Peyer's patch (tissue), 4 donors: ENCODE measurements around the gene DNMT1. TPM values are rescaled to one million over a fixed set of nuclear protein-coding genes. Genes with fewer than 3 reads are reported as not detected.
A peak's percentile ranks its signal among the peaks of the same experiment; 100 is the strongest.

Experiments
- DNase-seq, 3 donors: peaks; one replicate each; pipeline ENCODE4 v3.0.0-alpha.2; 2017 to 2019
- H3K27ac ChIP-seq, 4 donors: fragments of 200-600 bp; sonication (generic); one replicate each; pipeline ENCODE4 v1.5.1; 2016 to 2019
- H3K27me3 ChIP-seq, 2 donors: fragments of 200-600 bp; sonication (generic); one replicate each; pipeline ENCODE4 v1.5.1; 2019
- H3K36me3 ChIP-seq, 3 donors: fragments of 200-600 bp; sonication (generic); one replicate each; pipeline ENCODE4 v1.5.1; 2016 to 2019
- H3K4me1 ChIP-seq, 4 donors: fragments of 200-600 bp; sonication (generic); one replicate each; pipeline ENCODE4 v1.5.1; 2016 to 2019
- H3K4me3 ChIP-seq, 4 donors: fragments of 200-600 bp; sonication (generic); 1 replicate in 3 of 4; 2 replicates in 1 of 4; pipeline ENCODE4 v1.5.1; 2016 to 2019; ENCODE audit warnings: mild to moderate bottlenecking in 1 of 4
- H3K9me3 ChIP-seq, 4 donors: fragments of 200-600 bp; sonication (generic); one replicate each; pipeline ENCODE4 v1.5.1; 2016 to 2019; ENCODE audit warnings: mild to moderate bottlenecking in 1 of 4
- POLR2A ChIP-seq, 2 donors: fragments of 450-650 bp; IDR thresholded peaks; one replicate each; pipeline ENCODE4 v1.5.1; 2017; ENCODE audit warnings: antibody characterized with exemption in 2 of 2, mild to moderate bottlenecking in 2 of 2, moderate library complexity in 2 of 2
- total RNA-seq, 4 donors: library from RNA; depleted of rRNA; stranded (reverse); fragments of >200 nt; gene quantifications; one replicate each; pipeline ENCODE4 v1.1.0, GENCODE V29; 2016
- TF ChIP-seq, protein P1 (sequence below), 6 experiments: fragments of 450-650 bp in 4 of 6; fragments of 200-600 bp in 2 of 6; sonication (generic) in 1 of 6; IDR thresholded peaks; one replicate each; pipeline ENCODE4 v1.5.1; 2017 to 2019; ENCODE audit warnings: antibody characterized with exemption in 6 of 6, mild to moderate bottlenecking in 3 of 6, moderate library complexity in 1 of 6

The DNMT1 gene
- total RNA-seq, 4 donors from 2014 or later = 22.1 to 195 (median 41.5) TPM

DNA sequence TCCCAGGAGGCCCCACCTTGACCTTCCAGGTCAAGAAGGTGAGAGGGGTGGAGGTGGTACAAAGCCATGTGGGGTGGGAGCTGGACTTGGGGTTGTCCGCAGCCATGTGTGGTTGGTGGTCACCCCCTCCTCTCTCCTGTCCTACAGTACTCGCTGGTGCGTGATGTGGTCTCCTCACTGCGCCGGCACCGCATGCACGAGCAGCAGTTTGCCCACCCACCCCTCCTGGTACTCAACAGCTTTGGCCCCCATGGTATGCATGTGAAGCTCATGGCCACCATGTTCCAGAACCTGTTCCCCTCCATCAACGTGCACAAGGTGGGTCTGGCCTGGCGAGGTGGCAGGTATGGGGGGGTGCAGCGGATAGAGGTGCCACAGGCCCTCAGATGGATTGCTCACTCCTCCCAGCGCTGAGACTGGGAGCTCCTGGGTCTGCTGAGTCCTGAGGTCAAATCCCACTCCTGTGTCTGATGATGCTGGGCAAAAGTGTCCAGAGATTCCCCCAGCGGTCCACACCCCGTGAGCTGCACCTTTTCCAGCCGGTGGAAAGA lies 86.9 kb downstream of the DNMT1 start:
- Histone ChIP-seq H3K4me1 (peaks cover 0 to 56% (median 26%) of the 10 kb centered on the region in 4 donors), H3K27me3 (no peaks in the 10 kb centered on the region), H3K4me3 (no peak overlapping the region), H3K27ac (peak overlapping the region in 1 of 4 donors; percentile 5), H3K9me3 (no peaks in the 10 kb centered on the region), H3K36me3 (peaks cover 0 to 42% (median 0%) of the 10 kb centered on the region in 3 donors)
- TF ChIP-seq, protein P1, sequence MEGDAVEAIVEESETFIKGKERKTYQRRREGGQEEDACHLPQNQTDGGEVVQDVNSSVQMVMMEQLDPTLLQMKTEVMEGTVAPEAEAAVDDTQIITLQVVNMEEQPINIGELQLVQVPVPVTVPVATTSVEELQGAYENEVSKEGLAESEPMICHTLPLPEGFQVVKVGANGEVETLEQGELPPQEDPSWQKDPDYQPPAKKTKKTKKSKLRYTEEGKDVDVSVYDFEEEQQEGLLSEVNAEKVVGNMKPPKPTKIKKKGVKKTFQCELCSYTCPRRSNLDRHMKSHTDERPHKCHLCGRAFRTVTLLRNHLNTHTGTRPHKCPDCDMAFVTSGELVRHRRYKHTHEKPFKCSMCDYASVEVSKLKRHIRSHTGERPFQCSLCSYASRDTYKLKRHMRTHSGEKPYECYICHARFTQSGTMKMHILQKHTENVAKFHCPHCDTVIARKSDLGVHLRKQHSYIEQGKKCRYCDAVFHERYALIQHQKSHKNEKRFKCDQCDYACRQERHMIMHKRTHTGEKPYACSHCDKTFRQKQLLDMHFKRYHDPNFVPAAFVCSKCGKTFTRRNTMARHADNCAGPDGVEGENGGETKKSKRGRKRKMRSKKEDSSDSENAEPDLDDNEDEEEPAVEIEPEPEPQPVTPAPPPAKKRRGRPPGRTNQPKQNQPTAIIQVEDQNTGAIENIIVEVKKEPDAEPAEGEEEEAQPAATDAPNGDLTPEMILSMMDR (IDR thresholded peaks at IDR 0.05) = no peak
- TF ChIP-seq POLR2A (IDR thresholded peaks at IDR 0.05) = no peak
- no peak for DNase-seq

DNA sequence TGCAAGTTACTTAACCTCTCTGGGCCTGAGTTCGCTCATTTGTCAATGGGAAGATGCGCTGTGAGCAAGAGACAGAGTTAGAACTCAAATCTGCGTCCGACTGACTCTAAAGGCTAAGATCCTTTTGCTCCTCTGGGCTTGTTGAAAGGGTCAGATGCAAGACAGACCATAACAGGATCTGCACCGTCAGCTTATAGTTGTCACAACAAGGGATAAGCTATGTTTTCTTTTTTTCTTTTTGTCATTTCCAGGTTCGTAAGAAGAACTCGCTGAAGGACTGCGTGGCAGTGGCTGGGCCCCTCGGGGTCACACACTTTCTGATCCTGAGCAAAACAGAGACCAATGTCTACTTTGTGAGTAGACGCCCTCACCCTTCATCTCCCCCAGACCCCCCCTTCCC lies 87.5 kb downstream of the DNMT1 start:
- no peaks in the 10 kb centered on the region for H3K27me3 ChIP-seq
- peaks cover 0 to 42% (median 0%) of the 10 kb centered on the region in 3 donors for H3K36me3 ChIP-seq
- H3K27ac ChIP-seq = peak overlapping the region in 1 of 4 donors; percentile 91
- H3K4me3 ChIP-seq = peak overlapping the region; percentile 72 to 86 (median 80)
- H3K9me3 ChIP-seq = no peaks in the 10 kb centered on the region
- TF ChIP-seq, protein P1 (IDR thresholded peaks at IDR 0.05) = no peak
- TF ChIP-seq POLR2A (IDR thresholded peaks at IDR 0.05) = no peak
- peaks cover 0 to 55% (median 24%) of the 10 kb centered on the region in 4 donors for H3K4me1 ChIP-seq
- DNase-seq = no peak

DNA sequence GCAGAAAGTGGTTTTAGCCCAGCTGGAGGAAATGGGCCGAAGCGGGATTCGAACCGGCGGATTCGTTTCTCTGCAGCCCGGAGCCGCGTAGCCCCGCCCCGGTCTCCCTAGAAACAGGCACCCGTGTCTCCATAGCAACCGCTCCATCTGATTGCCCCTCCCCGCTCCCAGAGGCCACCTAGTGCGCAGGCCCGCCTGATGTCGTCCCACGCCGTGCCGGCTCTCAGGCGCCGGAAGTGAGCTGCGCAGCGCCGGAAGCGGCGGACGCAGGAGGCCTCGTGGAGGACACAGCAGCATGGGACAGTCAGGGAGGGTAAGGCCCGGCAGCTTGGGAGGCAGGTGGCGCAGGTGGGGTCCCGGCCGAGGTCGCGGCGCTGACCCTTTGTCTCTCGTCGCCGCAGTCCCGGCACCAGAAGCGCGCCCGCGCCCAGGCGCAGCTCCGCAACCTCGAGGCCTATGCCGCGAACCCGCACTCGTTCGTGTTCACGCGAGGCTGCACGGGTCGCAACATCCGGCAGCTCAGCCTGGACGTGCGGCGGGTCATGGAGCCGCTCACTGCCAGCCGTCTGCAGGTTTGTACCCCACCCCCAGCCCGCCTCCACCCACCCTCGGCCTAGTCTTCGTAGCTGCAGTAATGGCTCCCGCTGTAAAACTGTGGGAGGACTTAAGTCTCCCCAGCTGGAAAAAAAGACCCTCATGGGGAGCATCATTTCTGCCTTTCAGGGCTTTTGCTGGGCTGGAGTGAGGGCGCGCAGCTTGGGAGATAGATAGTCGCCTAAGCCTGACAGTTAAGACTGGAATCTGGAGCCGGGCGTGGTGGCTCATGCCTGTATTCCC lies 88.4 kb downstream of the DNMT1 start, which contains the start of gene PPAN:
Gene PPAN, plus strand, starts transcription at position 263 of the 837 bp plus-strand sequence. Its CDS starts 33 bp downstream, at position 296.
- no peaks in the 10 kb centered on the region for H3K27me3 ChIP-seq
- DNase-seq = peak; percentile 95 to 100 (median 99)
- H3K9me3 ChIP-seq = no peaks in the 10 kb centered on the region
- peaks cover 0 to 39% (median 0%) of the 10 kb centered on the region in 3 donors for H3K36me3 ChIP-seq
- H3K27ac ChIP-seq = peak within 1 kb of the TSS; percentile 84 to 92 (median 88)
- H3K4me3 ChIP-seq = peak within 1 kb of the TSS; percentile 72 to 86 (median 80)
- TF ChIP-seq POLR2A (IDR thresholded peaks at IDR 0.05) = peak; percentile 30 to 32
- TF ChIP-seq, protein P1 (IDR thresholded peaks at IDR 0.05) = no peak
- peaks cover 0 to 55% (median 25%) of the 10 kb centered on the region in 4 donors for H3K4me1 ChIP-seq

DNA sequence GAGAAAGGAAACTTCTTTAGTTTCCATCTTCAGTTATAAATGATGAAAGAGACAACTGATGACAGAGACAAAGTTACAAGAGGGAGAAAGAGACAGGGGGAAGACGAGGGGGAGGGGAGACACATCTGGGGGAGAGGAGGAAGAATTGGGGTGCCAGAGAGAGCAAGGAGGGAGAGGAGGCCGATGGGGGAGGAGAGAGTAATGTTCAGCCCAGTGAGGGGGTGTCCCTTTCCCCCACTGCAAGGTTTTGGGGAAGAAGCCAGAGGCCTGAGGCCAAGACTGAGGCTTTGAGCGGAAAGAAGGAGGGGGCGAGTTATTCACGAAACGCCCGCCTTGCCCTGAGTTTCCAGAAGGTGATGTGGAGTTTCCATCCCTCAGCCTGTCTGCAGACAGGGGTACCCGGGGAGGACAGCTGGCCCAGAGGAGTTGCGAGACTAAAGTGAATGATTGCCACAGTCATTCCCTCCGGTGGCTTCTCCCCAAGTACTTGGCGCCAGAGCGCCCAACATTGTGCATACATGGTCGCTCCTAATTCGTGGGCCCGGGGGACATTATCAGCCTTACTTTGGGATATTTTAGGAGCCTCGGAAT lies 89.1 kb downstream of the DNMT1 start:
- Histone ChIP-seq H3K27me3 (no peaks in the 10 kb centered on the region), H3K36me3 (peaks cover 0 to 32% (median 0%) of the 10 kb centered on the region in 3 donors), H3K27ac (peak overlapping the region; percentile 84 to 92 (median 88)), H3K9me3 (no peaks in the 10 kb centered on the region), H3K4me3 (peak overlapping the region; percentile 72 to 86 (median 80)), H3K4me1 (peaks cover 0 to 48% (median 24%) of the 10 kb centered on the region in 4 donors)
- DNase-seq = peak in 2 of 3 donors; percentile 44 to 70
- no peak for TF ChIP-seq POLR2A (IDR thresholded peaks at IDR 0.05)

DNA sequence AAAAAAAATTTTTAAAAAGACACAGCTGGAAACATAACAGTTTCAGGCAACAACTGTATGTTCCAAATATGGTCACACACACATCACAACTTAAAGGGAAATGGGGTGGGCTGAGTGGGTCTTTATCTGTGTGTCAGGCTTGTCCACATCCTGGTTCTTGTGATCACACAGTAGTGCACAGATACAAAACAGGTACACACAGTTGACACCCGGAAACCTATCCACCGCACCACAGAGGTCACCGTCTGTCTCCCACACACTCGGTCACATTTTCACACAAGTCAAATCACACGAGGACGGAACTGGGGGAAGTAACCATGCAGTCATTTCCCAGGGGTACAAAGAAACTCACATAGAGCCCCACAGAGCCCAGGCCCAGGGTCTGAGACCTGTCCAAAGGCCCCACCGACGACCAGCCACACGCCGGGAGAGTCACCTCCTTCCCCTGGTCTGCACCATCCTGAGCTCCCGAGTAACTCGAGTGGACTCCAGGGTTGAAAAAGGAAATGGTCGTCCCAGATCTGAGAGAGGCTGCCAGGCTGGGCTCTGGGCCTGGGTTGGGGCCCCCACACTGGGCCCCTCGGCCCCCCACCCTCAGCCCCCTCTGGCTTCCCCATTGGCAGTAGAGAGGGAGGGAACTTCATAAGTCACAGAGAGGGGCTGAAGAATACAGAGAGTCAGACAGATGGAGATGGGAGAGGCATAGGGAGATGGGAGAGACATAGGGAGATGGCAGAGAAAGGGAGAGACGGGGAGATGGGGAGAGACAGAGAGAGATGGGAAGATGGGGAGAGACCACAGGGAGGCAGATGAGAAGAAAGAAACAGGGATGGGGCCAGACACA lies 89.9 kb downstream of the DNMT1 start:
- Histone ChIP-seq H3K9me3 (no peaks in the 10 kb centered on the region), H3K4me1 (peaks cover 0 to 43% (median 24%) of the 10 kb centered on the region in 4 donors), H3K27me3 (no peaks in the 10 kb centered on the region), H3K4me3 (no peak overlapping the region), H3K27ac (peak overlapping the region; percentile 84 to 94 (median 88)), H3K36me3 (peaks cover 0 to 25% (median 0%) of the 10 kb centered on the region in 3 donors)
- TF ChIP-seq POLR2A (IDR thresholded peaks at IDR 0.05) = peak in 1 of 2 donors; percentile 24
- TF ChIP-seq, protein P1 (IDR thresholded peaks at IDR 0.05) = no peak
- peak in 2 of 3 donors; percentile 86 to 92 for DNase-seq
